ENCODE measurements around the gene SPAG5. TPM values are rescaled to one million over a fixed set of nuclear protein-coding genes. Genes with fewer than 3 reads are reported as not detected.
A peak's percentile ranks its signal among the peaks of the same experiment; 100 is the strongest.

The SPAG5 gene
- total and polyA plus RNA-seq, 9 of the 15 experiments (the other 6 are each of a cell fraction or from before 2014, with no cell fraction given): 94.4 to 286 (median 151) TPM

DNA sequence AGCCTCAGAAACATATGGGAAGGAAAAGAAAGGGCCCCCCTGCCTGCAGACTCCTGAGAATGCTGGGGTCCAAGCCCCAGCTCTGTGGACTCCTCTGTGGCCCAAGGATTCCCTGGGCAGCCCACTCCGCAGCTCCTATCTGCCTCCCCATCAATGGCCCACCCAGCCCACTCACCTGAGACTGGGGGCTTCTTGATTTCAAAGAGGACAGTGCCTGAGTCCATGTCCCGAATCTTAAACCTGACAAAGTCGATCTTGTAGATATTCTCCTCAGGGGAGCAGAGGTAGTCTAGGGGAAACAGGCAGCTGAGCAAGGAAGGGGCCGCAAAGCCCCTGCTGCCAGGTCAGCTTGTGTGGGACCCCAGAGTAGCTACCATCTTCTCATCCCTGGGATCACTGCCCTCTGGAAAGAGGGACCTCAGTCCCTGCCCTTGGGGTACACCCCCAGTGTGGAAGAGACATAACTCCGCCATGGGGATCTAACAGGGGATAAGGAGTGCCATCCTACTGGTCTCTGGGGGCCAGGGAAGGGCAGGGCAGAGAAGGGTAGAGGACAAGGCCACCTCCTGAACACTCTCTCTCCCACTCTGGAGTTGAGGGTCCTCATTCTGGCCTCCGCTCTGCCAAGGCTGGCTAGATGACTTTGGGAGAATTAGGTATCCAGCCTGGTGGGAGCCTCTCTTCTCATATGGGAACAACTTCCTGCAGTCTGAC, 50.3 kb downstream of the SPAG5 start:
- intact Hi-C loops (cut with micrococcal nuclease) (loop anchor here (5.0 kb wide), 1 partner anchor 36 kb away; no protein-coding TSS in a partner anchor), in situ Hi-C loops (cut with MboI) (no loop called here)
- H3K9me1 ChIP-seq (ENCODE audit: control insufficient read depth, insufficient read depth, low read length): peaks cover 4% of the 10 kb centered on the region
- POLR2A ChIA-PET: interaction anchor here (1.4 kb wide), 1 partner anchor 53 kb away, joined by 3 read pairs; no protein-coding TSS in a partner anchor
- H3K4me1 ChIP-seq (replicated peaks in 1 of 2; ENCODE audit: control insufficient read depth in 2 of 2, insufficient read depth in 2 of 2, low read length in 2 of 2): peaks cover 8 to 22% of the 10 kb centered on the region in 2 experiments; a peak in 4 of 5 replicates
- H3K27me3 ChIP-seq (ENCODE audit: control insufficient read depth in 2 of 2, insufficient read depth in 2 of 2, low read length in 2 of 2): no peaks in the 10 kb centered on the region
- no peak overlapping the region for H2AFZ ChIP-seq (ENCODE audit: low read depth, low read length)
- ATAC-seq: no peak
- no peak overlapping the region for H3K9ac ChIP-seq (ENCODE audit: insufficient read depth in 1 of 2, low read depth in 2 of 2, low read length in 2 of 2)
- no peak overlapping the region for H3K4me2 ChIP-seq (ENCODE audit: insufficient read depth, low read length)
- no peak for FAIRE-seq
- H3K36me3 ChIP-seq (ENCODE audit: control insufficient read depth, insufficient read depth, low read length): peaks cover 11% of the 10 kb centered on the region
- H3K79me2 ChIP-seq (ENCODE audit: control insufficient read depth, insufficient read depth, low read length): peaks cover 3% of the 10 kb centered on the region; the same call in 2 of the 3 replicates
- no TSS peak for BruUV-seq (replicated peaks)
- H4K20me1 ChIP-seq (replicated peaks; ENCODE audit: control insufficient read depth, insufficient read depth, low read length): peaks cover 4% of the 10 kb centered on the region; the same call in 1 of the 2 replicates
- TF ChIP-seq, protein P1, sequence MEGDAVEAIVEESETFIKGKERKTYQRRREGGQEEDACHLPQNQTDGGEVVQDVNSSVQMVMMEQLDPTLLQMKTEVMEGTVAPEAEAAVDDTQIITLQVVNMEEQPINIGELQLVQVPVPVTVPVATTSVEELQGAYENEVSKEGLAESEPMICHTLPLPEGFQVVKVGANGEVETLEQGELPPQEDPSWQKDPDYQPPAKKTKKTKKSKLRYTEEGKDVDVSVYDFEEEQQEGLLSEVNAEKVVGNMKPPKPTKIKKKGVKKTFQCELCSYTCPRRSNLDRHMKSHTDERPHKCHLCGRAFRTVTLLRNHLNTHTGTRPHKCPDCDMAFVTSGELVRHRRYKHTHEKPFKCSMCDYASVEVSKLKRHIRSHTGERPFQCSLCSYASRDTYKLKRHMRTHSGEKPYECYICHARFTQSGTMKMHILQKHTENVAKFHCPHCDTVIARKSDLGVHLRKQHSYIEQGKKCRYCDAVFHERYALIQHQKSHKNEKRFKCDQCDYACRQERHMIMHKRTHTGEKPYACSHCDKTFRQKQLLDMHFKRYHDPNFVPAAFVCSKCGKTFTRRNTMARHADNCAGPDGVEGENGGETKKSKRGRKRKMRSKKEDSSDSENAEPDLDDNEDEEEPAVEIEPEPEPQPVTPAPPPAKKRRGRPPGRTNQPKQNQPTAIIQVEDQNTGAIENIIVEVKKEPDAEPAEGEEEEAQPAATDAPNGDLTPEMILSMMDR (IDR thresholded peaks at IDR 0.05 in 2 of 3, conservative IDR thresholded peaks at IDR 0.05 in 1 of 3; ENCODE audit: insufficient read depth in 2 of 3, low read depth in 1 of 3, low read length in 3 of 3): 0 out of 6 replicates have a peak, but pooled peaks of 1 of the 3 experiments have one; percentile 12
- no peak for TF ChIP-seq FOXJ3 (CRISPR knock-in tag; IDR thresholded peaks at IDR 0.05)
- TF ChIP-seq, protein P2, sequence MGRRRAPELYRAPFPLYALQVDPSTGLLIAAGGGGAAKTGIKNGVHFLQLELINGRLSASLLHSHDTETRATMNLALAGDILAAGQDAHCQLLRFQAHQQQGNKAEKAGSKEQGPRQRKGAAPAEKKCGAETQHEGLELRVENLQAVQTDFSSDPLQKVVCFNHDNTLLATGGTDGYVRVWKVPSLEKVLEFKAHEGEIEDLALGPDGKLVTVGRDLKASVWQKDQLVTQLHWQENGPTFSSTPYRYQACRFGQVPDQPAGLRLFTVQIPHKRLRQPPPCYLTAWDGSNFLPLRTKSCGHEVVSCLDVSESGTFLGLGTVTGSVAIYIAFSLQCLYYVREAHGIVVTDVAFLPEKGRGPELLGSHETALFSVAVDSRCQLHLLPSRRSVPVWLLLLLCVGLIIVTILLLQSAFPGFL (CRISPR knock-in tag; IDR thresholded peaks at IDR 0.05): 0 out of 2 replicates have a peak, but pooled peaks have one; percentile 21
- H3K27ac ChIP-seq (ENCODE audit: extremely low read depth, low read depth, low read length): no peak overlapping the region
- WGBS (ENCODE audit: insufficient coverage, low coverage, missing lambda C conversion rate): 56% methylated on average over 6 of the region's 6 CpGs
- CTCF ChIA-PET (ENCODE audit: low intra/inter-chr PET ratio): interaction anchor here (0.6 kb wide), 1 partner anchor 160 kb away, joined by 3 read pairs; no protein-coding TSS in a partner anchor
- no peak for DNase-seq (ENCODE audit: extremely low read depth in 1 of 4, low spot score in 3 of 4)
- H3K9me3 ChIP-seq (replicated peaks; ENCODE audit: control insufficient read depth, insufficient read depth, low read depth, low read length): no peaks in the 10 kb centered on the region
- no peak overlapping the region for H3K4me3 ChIP-seq

Measured in K562 (cell line).